ENCODE data around the gene NCLN.
"Not testable (repeated sequence)": the region's sequence is repeated elsewhere in the genome, so short reads cannot be mapped to it uniquely, and the experiment has no call there.

NCLN gene

DNA sequence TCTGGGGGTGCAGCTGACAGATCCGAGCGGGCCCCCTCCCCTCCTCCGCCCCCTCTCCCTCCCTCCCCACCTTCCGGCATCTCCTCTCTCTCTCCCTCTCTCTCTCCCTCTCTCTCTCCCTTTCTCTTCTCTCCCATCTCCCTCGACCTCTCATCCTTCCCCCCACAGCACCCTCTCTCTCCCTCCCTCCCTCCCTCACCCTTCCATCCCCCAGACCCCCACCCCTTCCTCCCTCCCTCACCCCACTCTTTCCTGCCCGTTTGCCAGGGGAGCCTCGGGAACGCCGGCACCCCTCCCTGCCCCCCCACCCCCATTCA lies 39.4 kb downstream of the NCLN start:
- no peak for DNase-seq (ENCODE audit: low read depth in 3 of 3)

DNA sequence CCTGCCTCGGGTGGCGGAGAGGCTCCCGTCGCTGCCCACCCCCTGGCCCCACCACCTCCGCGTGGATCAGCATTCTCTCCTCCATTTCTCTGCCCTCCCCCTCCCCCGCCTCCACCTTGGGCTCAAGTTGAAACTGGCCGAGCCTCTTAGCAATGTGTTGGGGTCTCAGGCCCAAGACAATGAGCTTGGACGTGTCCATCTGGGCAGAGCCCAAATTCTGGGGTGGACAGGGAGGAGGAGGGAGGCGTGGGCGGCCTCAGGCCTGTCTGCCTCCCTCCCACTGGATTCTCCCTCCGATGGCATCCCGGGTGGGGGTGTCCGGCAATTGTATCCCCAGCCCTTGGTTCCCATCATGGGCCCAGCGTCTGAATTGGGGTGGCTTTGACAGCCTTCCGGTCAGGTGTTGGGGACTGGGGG lies 40.0 kb downstream of the NCLN start:
- DNase-seq (ENCODE audit: low read depth in 3 of 3): no peak

DNA sequence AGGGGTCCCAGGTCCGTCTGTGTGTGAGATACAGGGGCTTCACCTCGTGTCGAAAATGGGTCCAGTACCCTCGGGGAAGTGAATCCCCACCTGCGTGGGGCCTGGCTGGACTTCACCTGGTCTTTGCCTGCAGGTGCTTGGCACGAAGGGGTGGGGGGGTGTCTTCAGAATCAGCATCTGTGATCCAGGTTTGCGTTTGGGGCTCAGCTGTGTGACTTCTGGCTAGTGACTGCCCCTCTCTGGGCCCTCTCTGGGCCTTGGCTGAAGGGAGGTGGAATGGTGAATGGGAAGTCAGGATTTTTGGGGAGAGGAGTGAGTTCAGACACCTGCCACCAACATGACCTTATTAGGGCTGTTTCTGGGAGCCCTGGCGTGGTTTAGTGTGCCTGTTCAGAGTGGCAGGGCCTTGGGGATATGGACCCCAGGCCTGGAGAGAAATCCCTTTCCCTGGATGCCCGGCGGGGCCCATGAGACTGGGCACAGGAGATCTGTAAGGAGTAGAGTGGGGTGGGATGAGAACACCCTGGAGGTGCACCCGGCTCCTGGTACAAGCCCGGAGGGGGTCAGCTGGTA lies 41.4 kb downstream of the NCLN start:
- no peak for DNase-seq (ENCODE audit: low read depth in 3 of 3)

DNA sequence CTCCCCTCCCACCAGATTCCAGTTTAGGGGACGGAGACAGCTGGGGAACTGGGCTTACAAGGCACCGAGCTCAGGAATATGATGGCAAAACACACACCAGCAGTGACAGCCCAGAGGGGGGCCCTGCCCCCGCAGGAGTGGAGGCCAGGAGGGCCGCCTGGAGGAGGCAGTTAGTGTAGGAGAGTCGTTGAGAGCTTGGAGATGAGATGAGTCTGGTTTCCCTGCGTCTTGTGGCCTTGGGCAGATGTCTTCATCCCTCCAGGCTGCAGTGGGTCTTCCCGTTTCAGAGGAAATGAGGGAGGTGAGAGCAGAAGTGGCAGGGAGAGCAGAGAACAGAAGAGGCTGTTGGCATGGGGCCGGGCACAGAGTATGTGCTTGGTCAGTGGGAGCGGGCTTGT lies 43.6 kb downstream of the NCLN start:
- DNase-seq (ENCODE audit: low read depth in 3 of 3): no peak

DNA sequence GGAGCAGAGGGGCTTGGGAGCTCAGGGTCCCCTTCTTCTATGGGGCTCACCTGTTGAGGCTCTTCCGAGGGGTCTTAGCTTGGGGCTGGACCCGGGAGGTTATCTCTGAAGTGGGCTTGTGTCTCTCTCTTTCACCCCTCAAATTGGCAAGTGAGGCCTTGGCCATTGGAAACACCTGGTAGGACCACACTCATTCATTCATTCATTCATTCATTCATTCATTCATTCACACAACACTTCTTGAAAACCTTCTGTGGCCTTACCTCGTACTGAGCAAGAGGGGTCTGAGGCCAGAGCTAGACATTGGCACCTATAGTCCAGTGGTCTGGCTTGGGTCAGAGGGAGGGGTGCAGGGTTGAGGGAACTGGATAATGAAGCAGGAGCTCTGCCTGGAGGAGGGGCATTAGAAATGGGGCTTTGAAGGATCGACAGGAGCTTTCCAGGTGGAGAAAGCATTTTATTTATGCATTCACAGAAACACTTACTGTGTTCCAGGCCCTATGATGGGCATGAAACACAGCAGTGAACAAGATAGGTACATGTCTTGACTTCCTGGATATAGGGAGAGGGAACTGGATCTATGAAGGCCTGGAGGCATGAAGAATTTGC lies 44.3 kb downstream of the NCLN start:
- no peak for DNase-seq (ENCODE audit: low read depth in 3 of 3)

DNA sequence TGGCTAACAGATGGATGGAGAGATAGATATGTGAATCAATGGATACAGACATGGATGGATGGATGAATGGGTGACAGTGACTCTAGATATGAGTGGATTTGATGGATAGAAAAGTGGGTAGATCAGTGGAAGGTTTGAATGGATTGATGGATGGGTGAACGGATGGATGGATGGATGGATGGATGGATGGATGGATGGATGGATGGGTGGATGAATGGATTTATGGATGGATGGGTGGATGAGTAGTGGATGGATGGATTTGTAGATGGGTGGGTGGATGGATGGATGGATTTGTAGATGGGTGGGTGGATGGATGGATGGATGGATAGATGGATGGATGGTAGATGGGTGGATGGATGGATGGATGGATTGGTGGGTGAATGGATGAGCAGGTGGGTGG lies 45.6 kb downstream of the NCLN start:
- no peak for DNase-seq (ENCODE audit: low read depth in 3 of 3)

DNA sequence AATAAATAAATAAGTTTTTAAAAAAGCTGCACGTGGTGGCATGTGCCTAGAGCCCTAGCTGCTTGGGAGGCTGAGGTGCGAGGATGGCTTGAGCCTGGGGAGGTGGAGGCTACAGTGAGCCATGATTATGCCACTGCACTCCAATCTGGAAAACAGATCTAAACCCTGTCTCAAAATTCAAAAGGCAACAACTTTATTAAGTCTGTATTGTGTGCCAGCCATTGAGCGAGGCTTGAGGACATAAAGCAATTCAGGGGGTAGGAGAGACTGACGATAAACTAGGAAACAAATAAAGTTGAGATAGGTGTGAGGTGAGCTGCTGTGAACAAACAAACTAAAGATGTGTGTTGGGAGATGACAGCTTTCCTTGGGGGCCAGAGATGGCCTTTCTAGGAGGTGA lies 47.4 kb downstream of the NCLN start:
- no peak for DNase-seq (ENCODE audit: low read depth in 3 of 3)

DNA sequence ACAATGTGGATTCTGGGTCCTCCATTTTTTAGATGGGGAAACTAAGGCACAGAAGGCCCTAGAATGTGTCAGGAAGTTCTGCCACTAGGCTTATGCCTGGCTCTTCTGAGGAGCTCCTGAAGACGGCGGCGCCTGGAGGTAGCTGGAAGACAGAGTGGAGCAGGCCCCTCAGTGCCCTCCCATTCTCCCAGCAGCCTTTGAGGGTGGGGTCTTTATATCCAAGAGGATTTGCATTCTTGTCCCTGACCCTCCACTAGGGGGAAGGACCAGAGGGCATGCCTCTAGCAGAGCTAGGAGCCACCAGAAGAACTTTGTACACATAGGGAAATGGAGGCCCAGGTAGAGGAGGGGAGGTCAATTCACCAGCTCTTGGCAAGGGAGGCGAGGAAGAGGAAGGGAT lies 48.1 kb downstream of the NCLN start:
- DNase-seq (ENCODE audit: low read depth in 3 of 3): no peak

DNA sequence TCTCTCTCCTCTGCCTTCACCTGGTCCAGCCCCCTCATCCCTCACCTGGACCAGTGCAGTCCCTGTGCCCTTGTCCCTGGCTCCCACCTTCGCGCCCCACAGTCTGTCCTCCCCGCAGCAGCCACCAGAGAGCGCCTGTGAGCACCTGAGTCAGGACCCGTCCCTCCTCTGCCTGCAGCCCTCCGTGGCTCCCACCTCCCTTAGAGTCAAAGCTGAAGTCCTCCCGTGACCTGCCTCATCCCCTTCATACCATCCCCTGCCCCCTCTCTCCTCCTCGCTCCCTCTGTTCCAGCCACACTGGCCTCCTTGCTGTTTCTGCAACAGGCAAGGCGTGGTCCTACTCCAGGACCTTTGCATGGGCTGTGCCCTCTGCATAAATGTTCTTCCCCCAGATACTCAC lies 49.1 kb downstream of the NCLN start:
- peak in 1 of 3 experiments; percentile 36 for DNase-seq (ENCODE audit: low read depth in 3 of 3)

DNA sequence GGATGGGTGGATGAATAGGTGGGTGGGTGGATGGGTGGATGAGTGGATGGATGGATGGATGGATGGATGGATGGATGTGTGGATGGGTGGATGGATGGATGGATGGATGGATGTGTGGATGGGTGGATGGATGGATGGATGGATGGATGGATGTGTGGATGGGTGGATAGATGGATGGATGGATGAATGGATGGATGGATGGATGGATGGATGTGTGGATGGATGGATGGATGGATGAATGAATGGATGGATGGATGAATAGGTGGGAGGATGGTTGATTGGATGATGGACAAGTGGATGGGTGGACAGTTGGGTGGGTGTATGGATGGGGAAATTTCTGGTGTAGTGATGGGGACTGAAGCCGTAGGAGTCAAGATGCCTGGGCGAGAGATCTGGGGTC lies 49.9 kb downstream of the NCLN start:
- not testable (repeated sequence) for DNase-seq (ENCODE audit: low read depth in 3 of 3)

DNA sequence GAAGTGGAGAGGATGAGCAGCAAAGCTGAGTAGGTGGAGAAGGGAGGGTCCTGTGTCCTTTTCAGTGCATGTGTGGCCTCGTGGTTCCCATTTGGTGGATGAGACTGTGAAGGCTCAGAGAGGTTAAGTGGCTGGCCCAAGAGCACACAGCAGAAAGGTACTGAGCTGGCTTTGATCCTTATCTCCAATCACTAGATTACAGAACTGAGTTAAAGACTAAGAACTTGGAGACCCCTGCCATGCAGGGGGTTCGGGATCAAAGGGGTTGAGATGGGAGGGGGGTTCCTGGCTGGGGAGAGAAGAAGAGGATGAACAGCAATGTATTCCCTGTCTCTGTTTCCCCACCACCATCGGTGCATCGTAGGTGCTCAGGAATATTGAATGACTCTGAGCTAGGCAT lies 50.5 kb downstream of the NCLN start:
- DNase-seq (ENCODE audit: low read depth in 3 of 3): no peak

DNA sequence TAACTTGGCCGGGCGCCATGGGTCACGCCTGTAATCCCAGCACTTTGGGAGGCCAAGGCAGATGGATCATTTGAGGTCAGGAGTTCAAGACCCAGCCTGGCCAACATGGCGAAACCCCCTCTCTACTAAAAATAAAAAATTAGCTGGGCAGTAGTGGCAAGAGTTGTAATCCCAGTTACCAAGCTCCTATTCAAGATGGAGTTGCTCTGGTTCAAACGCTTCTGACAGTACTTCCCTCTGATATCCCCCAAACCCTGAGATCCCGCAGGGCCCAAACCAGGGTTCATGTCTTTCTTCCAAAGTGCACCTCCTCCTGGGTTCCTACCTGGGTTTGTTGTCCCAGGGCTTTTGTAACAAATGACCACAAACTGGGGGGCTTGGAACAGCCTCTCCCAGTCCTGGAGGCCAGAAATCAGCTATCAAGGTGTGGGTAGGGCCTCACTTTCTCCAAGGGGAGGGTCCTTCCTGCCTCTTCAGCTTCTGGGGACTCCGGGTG lies 52.4 kb downstream of the NCLN start:
- DNase-seq (ENCODE audit: low read depth in 3 of 3): no peak

DNA sequence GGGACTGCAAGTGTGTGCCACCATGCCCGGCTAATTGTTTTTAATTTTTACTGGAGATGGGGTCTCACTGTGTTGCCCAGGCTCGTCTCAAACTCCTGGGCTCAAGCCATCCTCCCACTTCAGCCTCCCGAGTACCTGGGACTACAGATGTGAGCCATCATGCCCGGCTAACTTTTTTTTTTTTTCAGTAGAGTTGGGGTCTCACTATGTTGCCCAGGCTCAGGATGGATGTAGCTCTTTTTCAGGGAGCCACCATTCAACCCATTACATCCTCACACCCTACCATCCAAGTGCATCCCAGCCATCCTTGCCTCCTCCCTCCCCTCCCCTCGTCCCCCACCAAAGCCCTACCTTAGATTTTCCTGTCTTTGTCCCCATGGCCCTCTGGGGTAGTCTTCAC lies 53.6 kb downstream of the NCLN start:
- no peak for DNase-seq (ENCODE audit: low read depth in 3 of 3)

DNA sequence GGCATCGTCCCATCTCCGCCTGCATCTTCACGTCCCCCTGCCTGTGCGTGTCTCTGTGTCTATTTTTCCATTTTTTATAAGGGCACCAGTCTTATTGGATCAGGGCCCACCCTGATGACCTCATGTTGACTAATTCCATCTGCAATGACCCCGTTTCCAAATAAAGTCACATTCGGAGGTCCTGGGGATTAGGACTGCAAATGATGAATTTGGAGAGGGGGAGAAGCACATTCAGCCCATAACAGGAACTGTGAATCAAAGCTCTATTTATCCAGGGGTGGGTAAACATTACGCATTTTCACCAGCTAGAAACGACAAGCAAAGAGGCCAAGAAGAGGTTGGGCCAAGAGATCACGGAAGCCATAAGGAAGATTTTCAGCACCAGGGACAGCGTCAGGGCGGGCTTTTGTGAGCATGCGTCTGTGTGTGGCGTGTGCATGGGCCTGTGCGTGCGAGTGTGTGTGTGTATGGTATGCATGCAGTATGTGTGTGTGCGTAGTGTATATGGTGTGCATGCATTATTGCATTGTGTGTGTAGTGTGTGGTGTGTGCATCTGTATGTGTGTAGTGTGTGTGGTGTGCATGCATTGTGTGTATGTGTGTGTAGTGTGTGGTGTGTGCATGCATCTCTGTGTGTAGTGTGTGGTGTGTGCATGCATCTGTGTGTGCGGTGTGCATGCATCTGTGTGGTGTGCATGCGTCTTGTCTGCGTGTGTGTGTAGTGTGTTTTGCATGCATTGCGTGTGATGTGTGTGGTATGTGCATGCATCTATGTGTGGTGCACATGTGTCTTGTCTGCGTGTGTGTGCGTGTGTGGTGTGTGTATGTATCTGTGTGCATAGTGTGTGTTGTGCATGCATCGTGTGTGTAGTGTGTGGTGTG lies 58.3 kb downstream of the NCLN start:
- peak in 1 of 3 experiments; percentile 48 for DNase-seq (ENCODE audit: low read depth in 3 of 3)

DNA sequence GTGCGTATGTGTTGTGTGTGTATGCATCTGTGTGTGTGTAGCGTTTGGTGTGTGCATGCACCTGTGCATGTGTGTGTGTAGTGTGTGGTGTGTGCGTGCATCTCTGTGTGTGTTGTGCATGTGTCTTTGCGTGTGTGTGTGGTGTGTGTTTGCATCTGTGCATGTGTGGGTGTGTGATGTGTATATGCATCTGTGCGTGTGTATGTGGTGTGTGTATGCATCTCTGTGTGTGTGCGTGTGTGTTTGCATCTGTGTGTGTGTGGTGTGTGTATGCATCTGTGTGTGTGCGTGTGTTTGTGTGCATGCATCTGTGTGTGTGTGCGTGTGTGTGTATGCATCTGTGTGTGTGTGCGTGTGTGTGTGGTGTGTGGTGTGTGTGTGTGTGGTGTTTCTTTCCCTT lies 59.3 kb downstream of the NCLN start:
- DNase-seq (ENCODE audit: low read depth in 3 of 3): no peak

DNA sequence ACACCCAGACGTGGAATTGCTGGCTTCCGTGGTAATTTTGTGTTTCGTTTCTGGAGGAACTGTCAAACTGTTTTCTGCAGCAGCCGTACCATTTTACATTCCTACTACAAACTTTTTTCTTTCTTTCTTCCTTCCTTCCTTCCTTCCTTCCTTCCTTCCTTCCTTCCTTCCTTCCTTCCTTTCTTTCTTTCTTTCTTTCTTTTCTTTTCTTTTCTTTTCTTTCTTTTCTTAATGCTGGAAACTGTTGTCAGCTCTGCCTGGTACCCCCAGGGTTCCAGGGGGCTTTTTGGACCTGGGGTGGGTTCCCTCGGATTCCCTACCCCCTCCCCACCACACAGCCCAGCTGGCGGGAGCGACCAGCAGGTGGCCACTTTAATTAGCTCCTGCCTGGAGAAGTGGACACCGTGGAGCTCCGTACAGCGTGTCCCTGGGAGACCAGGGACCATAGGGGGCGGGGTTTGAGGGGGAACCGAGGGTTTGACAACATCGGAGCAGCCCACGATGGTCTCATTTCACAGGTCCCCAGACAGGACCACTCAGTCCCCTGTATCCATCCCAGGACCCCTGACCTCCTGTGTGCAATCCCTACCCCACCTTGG lies 63.1 kb downstream of the NCLN start:
- no peak for DNase-seq (ENCODE audit: low read depth in 3 of 3)

DNA sequence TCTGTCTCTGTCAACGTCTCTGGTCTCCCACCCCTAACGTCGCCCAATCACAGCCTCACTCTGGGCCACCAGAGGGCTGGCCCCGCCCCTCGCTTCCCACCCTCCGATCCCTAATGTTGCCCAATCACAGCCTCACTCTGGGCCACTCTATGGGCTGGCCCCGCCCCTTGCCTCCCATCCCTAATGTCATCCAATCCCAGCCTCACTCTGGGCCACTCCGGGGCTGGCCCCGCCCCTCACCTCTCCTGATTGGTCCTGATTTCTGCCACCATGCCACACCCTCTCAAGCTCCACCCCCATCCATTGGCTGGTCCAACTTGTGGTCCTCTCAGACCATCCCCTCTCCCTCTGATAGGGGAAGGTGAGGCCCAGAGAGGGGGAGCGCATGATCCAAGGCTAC lies 63.7 kb downstream of the NCLN start:
- no peak for DNase-seq (ENCODE audit: low read depth in 3 of 3)

DNA sequence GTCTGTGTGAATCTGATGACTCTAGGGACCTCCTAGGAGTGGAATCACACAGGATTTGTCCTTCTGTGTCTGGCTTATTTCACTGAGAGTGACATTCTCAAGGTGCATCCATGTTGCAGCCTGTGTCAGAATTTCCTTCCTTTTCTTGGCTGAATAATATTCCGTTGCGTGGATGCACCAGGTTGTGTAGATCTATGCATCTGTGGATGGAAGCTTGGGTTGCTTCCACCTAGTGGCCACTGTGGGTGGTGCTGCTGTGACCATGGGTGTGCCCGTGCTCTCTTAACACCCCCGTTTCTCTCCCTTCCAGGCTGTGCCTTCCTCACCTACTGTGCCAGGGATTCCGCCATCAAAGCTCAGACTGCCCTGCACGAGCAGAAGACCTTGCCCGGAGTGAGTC lies 64.9 kb downstream of the NCLN start:
- DNase-seq (ENCODE audit: low read depth in 3 of 3): peak in 1 of 3 experiments; percentile 39

DNA sequence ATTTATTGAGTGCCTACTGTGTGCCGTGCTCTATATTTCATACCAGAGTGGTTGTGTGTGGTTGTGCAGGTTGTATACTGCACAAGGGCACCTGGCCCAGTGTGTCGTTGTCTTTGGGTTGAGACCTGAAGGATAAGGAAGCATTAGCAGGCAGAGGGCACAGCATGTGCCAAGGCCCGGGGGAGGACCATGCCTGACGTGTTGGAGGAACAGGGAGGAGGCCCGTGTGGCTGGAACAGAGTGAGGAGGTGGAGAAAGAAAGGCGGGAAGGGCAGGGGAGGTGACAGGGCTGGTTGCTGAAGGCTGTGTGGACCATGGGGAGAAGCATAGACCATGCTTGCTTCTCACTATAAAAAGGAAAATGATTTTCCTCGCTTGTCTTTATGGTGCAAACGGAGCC lies 65.5 kb downstream of the NCLN start:
- DNase-seq (ENCODE audit: low read depth in 3 of 3): no peak

DNA sequence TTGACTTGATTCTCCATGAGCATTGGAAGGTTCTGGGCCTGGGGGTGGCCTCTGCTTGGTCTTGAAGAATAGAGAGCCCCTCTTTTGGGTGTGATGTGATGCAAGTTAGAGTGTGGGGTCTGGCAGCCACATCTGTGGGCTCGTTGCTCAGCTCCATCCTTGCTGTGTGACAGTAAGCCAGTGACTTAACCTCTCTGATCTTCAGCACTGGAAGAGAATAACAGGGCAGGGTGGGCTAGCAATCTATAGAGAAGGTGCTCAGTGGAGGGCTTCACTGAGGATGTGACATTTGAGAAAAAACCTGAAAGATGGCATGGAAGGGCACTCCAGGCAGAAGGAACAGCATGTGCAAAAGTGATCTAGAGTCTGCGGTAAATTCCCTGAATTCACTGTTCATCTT lies 66.9 kb downstream of the NCLN start:
- no peak for DNase-seq (ENCODE audit: low read depth in 3 of 3)

DNA sequence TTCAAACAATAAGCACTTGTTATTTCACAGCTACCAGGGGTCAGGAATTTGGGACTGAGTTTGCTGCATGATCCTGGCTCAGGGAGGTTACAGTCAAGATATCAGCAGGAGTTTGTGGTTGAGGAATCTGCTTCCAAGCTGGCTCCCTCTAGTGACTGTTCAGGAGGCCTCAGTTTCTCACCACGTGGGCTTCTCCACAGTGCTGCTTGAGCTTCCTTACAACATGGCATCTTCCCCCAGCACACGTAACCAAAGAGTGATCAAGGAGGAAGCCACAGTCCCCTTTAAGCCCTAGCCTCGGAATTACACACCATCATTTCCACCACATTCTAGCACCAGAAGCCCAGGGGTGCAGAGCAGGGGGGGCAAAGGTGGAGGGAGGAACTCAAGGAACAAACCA lies 67.5 kb downstream of the NCLN start:
- no peak for DNase-seq (ENCODE audit: low read depth in 3 of 3)

DNA sequence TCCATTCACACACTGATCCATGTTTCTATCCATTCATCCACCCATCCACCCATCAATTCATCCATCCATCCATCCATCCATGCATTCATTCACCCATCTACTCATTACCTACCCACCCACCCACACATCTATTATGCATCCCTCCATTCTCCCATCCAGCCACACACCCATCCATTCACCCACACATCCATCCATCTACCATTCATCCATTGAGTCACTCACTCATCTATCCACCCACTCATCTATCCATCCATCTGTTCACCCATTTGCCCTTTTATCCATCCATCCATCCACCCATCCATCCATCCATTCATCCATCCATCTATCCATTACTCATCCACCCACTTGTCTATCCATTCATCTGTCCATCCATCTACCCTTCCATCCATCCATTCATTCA lies 68.8 kb downstream of the NCLN start:
- DNase-seq (ENCODE audit: low read depth in 3 of 3): no peak

DNA sequence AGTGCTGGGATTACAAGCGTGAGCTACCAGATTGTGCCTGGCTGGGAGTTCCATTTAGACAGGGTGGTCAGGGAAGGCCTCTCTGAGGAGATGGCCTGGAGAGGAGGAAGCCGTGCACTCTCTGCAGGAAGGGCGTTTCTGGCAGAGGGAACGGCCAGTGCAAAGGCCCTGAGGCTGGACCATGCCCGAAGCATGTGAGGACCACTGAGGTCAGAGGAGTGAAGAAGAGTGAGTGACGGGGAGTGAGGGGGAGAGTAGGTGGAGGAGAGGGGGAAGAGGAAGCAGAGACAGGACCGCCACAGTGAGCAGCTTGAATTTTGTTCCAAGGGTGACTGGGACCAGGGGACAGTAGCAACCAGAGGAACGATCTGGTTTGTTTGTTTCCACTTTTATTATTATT lies 71.3 kb downstream of the NCLN start:
- no peak for DNase-seq (ENCODE audit: low read depth in 3 of 3)
